ENCODE results near the gene AFDN. TPM values are rescaled to one million over a fixed set of nuclear protein-coding genes. Genes with fewer than 3 reads are reported as not detected.

AFDN gene
- total RNA-seq, 1 donor from 2014 or later: 102 TPM

DNA sequence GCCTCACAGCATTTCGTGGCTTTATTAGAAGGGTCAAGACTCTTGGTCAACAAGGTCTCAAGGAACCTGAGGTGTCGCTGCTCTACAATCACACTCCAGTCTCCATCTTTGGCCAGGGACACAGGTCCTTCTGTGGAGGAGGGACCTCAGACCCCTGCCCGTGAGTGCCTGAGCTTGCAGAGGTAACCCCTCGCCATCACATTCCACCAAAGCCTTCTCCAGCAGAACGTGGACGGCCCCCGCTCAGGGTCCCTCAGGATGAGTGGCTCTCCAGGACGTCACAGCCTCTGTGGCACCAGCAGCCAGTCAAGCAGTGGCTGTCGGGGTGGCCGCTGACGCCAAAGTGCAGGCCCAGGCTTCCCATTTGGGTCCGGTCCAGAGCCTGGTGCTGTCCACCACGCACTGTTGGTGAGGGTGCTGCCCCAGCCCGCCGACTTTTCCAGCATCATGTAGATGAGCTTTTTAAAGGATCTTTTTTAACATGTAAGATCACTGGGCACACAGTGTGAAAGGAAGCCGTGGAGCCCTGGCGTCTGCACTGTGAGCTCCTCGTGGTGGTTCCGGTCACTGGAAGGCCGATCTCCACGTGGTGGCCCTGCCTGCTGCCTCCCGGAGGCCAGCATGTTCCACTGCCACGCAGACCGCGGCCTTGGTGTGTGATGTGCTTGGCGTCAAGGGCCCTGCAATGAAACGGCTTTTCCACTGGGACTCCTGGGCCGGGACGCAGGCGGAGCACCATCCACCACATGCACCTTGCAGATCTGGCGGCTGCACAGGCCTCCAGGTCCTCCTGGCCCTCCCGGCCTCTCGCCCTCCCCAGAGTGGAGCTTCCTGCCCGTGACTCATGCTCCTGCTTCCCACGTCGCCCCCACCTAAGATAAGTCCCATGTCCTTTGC, 162.5 kb downstream of the AFDN start:
- no peak overlapping the region for H3K27ac ChIP-seq (ENCODE audit: low read depth, low read length)
- no peaks in the 10 kb centered on the region for H3K36me3 ChIP-seq (ENCODE audit: insufficient read depth, low read length)
- FAIRE-seq (no peak), DNase-seq (ENCODE audit: low read depth) (no peak)
- H3K4me3 ChIP-seq (ENCODE audit: insufficient read depth, low read depth, low read length): no peak overlapping the region
- Mint-ChIP-seq H3K4me1 (ENCODE audit: low read depth, unreplicated experiment) (no peaks in the 10 kb centered on the region), H3K4me3 (ENCODE audit: unreplicated experiment) (no peak overlapping the region), H3K27me3 (ENCODE audit: low read depth, unreplicated experiment) (peaks cover 6% of the 10 kb centered on the region), H3K27ac (ENCODE audit: unreplicated experiment) (no peak overlapping the region), H3K36me3 (ENCODE audit: low read depth, unreplicated experiment) (peaks cover 3% of the 10 kb centered on the region), H3K9me3 (ENCODE audit: unreplicated experiment) (no peaks in the 10 kb centered on the region)
- H2AFZ ChIP-seq (ENCODE audit: low read depth, low read length): no peak overlapping the region
- TF ChIP-seq, protein P1, sequence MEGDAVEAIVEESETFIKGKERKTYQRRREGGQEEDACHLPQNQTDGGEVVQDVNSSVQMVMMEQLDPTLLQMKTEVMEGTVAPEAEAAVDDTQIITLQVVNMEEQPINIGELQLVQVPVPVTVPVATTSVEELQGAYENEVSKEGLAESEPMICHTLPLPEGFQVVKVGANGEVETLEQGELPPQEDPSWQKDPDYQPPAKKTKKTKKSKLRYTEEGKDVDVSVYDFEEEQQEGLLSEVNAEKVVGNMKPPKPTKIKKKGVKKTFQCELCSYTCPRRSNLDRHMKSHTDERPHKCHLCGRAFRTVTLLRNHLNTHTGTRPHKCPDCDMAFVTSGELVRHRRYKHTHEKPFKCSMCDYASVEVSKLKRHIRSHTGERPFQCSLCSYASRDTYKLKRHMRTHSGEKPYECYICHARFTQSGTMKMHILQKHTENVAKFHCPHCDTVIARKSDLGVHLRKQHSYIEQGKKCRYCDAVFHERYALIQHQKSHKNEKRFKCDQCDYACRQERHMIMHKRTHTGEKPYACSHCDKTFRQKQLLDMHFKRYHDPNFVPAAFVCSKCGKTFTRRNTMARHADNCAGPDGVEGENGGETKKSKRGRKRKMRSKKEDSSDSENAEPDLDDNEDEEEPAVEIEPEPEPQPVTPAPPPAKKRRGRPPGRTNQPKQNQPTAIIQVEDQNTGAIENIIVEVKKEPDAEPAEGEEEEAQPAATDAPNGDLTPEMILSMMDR (IDR thresholded peaks at IDR 0.05; ENCODE audit: insufficient read depth, low read depth, low read length): no peak
- TF ChIP-seq EZH2 (IDR thresholded peaks at IDR 0.05; ENCODE audit: insufficient read depth, low read length): no peak
- H3K4me2 ChIP-seq (ENCODE audit: low read length): no peak overlapping the region
- H4K20me1 ChIP-seq (ENCODE audit: insufficient read depth, low read length): no peaks in the 10 kb centered on the region
- H3K9ac ChIP-seq (ENCODE audit: low read length): no peak overlapping the region
- no peaks in the 10 kb centered on the region for H3K79me2 ChIP-seq (ENCODE audit: insufficient read depth, low read length)
- H3K9me3 ChIP-seq (ENCODE audit: insufficient read depth, low read depth, low read length): no peaks in the 10 kb centered on the region
- H3K27me3 ChIP-seq (ENCODE audit: insufficient read depth, low read length): no peaks in the 10 kb centered on the region
- H3K4me1 ChIP-seq (ENCODE audit: insufficient read depth, low read length): no peaks in the 10 kb centered on the region

DNA sequence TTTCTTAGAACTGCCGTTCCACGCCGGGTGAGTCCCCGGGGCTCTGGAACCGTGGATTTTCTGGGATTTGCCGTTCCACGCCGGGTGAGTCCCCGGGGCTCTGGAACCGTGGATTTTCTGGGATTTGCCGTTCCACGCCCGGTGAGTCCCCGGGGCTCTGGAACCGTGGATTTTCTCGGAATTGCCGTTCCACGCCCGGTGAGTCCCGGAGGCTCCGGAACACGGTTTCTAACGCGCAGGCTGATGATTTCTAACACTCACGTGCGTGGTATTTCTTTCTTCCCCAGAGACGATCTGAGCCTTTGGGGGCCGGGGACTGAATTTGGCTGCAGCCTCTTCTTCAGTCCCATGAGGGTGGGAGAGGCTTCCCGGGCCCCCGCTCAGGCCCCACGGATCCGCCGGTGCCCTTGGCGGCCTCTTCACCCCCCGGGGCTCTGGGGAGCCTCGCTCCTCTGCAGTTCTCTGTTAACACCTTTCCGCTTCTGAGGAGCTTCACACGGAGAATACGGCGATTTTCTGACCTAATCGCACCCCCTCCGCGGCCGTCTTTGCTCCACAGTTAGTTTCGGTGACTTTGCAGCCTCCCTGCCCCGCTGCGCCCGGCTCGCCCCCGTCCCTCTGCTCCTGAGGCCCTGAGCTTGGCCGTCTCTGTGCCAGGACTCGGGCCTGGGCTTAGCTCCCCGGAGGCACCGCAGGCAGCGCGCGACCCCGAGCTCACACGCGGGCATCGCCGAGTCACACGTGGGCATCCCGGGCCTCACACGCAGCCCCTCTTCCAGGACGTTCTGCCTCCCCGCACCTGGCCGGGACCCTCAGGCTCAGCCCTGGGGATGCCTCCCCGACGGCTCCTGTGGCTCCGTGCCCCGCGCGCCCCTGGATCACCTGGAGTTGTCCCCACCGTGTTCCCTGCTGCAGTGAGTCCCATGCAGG, 163.6 kb downstream of the AFDN start:
- Mint-ChIP-seq H3K27me3 (ENCODE audit: low read depth, unreplicated experiment) (peaks cover 12% of the 10 kb centered on the region), H3K27ac (ENCODE audit: unreplicated experiment) (no peak overlapping the region), H3K4me3 (ENCODE audit: unreplicated experiment) (no peak overlapping the region), H3K9me3 (ENCODE audit: unreplicated experiment) (no peaks in the 10 kb centered on the region), H3K36me3 (ENCODE audit: low read depth, unreplicated experiment) (peaks cover 3% of the 10 kb centered on the region), H3K4me1 (ENCODE audit: low read depth, unreplicated experiment) (no peaks in the 10 kb centered on the region)
- Histone ChIP-seq H3K27me3 (ENCODE audit: insufficient read depth, low read length) (peaks cover 2% of the 10 kb centered on the region), H3K4me3 (ENCODE audit: insufficient read depth, low read depth, low read length) (no peak overlapping the region), H3K4me1 (ENCODE audit: insufficient read depth, low read length) (no peaks in the 10 kb centered on the region), H3K27ac (ENCODE audit: low read depth, low read length) (no peak overlapping the region), H2AFZ (ENCODE audit: low read depth, low read length) (no peak overlapping the region), H3K9ac (ENCODE audit: low read length) (no peak overlapping the region), H4K20me1 (ENCODE audit: insufficient read depth, low read length) (no peaks in the 10 kb centered on the region), H3K36me3 (ENCODE audit: insufficient read depth, low read length) (no peaks in the 10 kb centered on the region), H3K4me2 (ENCODE audit: low read length) (no peak overlapping the region), H3K79me2 (ENCODE audit: insufficient read depth, low read length) (no peaks in the 10 kb centered on the region), H3K9me3 (ENCODE audit: insufficient read depth, low read depth, low read length) (no peaks in the 10 kb centered on the region)
- FAIRE-seq: no peak
- TF ChIP-seq, protein P1 (IDR thresholded peaks at IDR 0.05; ENCODE audit: insufficient read depth, low read depth, low read length): no peak
- no peak for TF ChIP-seq EZH2 (IDR thresholded peaks at IDR 0.05; ENCODE audit: insufficient read depth, low read length)
- DNase-seq (ENCODE audit: low read depth): no peak

Data from astrocyte (in vitro differentiated cells and primary cell).